Heart left ventricle (tissue), 16 donors: Measurements from ENCODE around the gene UVRAG. TPM values are rescaled to one million over a fixed set of nuclear protein-coding genes. Genes with fewer than 3 reads are reported as not detected.

Experiments
- ATAC-seq, 4 donors: fragments of 200-7000 bp; cut with Tn5 transposase; one replicate each; pipeline ENCODE4 v1.9.1; 2020 to 2022; ENCODE audit warnings: moderate library complexity in 4 of 4, mild to moderate bottlenecking in 3 of 4, moderate number of reproducible peaks in 1 of 4
- DNase-seq, 5 donors: peaks; one replicate each; pipeline ENCODE4 v3.0.0-alpha.2; 2020
- H3K27ac ChIP-seq, 12 donors: fragments of 200-600 bp; sonication (generic) in 4 of 12; one replicate each; pipeline versions ENCODE4 v1.5.0 to v1.8.0; 2016 to 2022; ENCODE audit warnings: mild to moderate bottlenecking in 2 of 12
- H3K27me3 ChIP-seq, 9 donors: fragments of 200-600 bp; sonication (generic) in 2 of 9; one replicate each; pipeline versions ENCODE4 v1.5.1 to v1.8.0; 2016 to 2022; ENCODE audit warnings: mild to moderate bottlenecking in 3 of 9
- H3K36me3 ChIP-seq, 9 donors: fragments of 200-600 bp; sonication (generic) in 2 of 9; one replicate each; pipeline versions ENCODE4 v1.5.0 to v1.8.0; 2018 to 2022; ENCODE audit warnings: mild to moderate bottlenecking in 2 of 9
- H3K4me1 ChIP-seq, 12 donors: fragments of 200-600 bp; sonication (generic) in 4 of 12; one replicate each; pipeline versions ENCODE4 v1.5.0 to v1.8.0; 2016 to 2022; ENCODE audit warnings: mild to moderate bottlenecking in 3 of 12
- H3K4me3 ChIP-seq, 12 donors: fragments of 200-600 bp; sonication (generic) in 4 of 12; one replicate each; pipeline versions ENCODE4 v1.5.0 to v1.8.0; 2017 to 2022; ENCODE audit warnings: mild to moderate bottlenecking in 9 of 12, moderate library complexity in 4 of 12
- H3K9me3 ChIP-seq, 12 donors: fragments of 200-600 bp; sonication (generic) in 4 of 12; one replicate each; pipeline versions ENCODE4 v1.5.0 to v1.8.0; 2016 to 2022; ENCODE audit warnings: mild to moderate bottlenecking in 1 of 12
- CTCF ChIP-seq, 12 donors: fragments of 200-600 bp; sonication (generic) in 4 of 12; IDR thresholded peaks; one replicate each; pipeline versions ENCODE4 v1.5.0 to v1.8.0; 2018 to 2022; ENCODE audit warnings: antibody characterized with exemption in 12 of 12, mild to moderate bottlenecking in 5 of 12
- POLR2A ChIP-seq, 2 donors: fragments of 450-650 bp; IDR thresholded peaks; one replicate each; pipeline ENCODE4 v1.6.1; 2017; ENCODE audit warnings: antibody characterized with exemption in 2 of 2, mild to moderate bottlenecking in 2 of 2, moderate library complexity in 2 of 2
- WGBS, 4 donors: extraction: QIAGEN DNeasy Blood & Tissue Kit in 2 of 4; methylation state at CpG; one replicate each; pipeline versions ENCODE4 v1.1.5 to v1.1.7; 2013 to 2018; 5-methylcytosine and 5-hydroxymethylcytosine counted together
- intact Hi-C, 10 donors: fragments of 100-400 bp; cut with DNase I; formaldehyde crosslinking; loops; one replicate each; pipeline versions ENCODE4 v1.11.1 to v1.14.2; 2022
- polyA plus RNA-seq, 2 donors: library from polyadenylated mRNA; stranded (reverse); fragments of 200-250 nt; gene quantifications; one replicate each; pipeline ENCODE4 v1.2.3, GENCODE V29; 2013
- total RNA-seq, 9 donors: library from RNA; depleted of rRNA in 2 of 9; stranded (reverse); fragments of >200 nt in 2 of 9; fragmentation: NEBNext Ultra II Directional in 3 of 9; extraction: Animal tissue kit (Norgen Biotek cat#: 25700) in 3 of 9; gene quantifications; one replicate each; pipeline versions ENCODE4 v1.1.0 to v1.2.4, GENCODE V29; 2016 to 2023
- donor health status: ischemic (EF 13 %, LVEDD 7.1; RV severe dilation, severe dysfunction).
- donor health status: healthy with polysubstance abuse.
- donor health status: DM: no; HTN: yes; CAD: no.
- donor health status: DM: no; HTN: no; CAD: no.
- donor health status: ischemic (EF 25% LVEDD 6.9; RV normal size, moderate dysfunction).
- donor health status: ischemic (EF 25% LVEDD 5.7; RV mildly dilated, moderate dysfunction).
- donor health status: healthy.
- donor health status: DM: yes; HTN: yes; CAD: no.
- donor health status: ischemic (EF 35%, LVEDD 5.7; RV mildly dilated, moderate dysfunction).
- donor health status: nonischemic (EF 11% LVEDD 7.7; RV severe dilation, severe dysfunction).
- donor health status: DM: yes; HTN: yes; CAD: no.
- donor health status: PGD.
- donor health status: ischemic (EF 29% LVEDD 5.4; RV normal size, mild dysfunction).
- donor health status: nonischemic (EF 23%, LVEDD 6.1; RV moderate dilation, normal function).

UVRAG gene
- total and polyA plus RNA-seq, 11 donors, result 4.5 to 22.6 (median 15.0) TPM

DNA sequence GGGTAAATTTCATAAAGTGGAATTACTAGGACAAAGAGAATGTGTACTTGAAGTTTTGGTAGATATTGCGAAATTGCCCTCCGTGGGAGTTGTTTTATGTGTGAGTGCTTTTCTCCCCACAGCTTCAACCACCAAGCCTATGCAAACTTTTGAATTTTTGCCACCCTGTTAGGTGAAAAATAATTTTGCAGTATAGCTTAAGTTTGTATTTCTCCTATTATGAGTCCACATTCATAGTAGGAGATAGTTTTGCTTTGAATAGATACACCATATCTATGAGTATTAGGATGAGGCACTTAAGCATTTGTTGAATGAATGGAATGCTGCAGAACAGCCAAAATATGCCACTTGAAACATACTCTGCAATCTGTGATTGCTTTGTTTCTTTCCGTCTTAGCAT is 43.6 kb downstream of the UVRAG start:
- Histone ChIP-seq H3K9me3 (no peaks in the 10 kb centered on the region), H3K4me1 (peaks cover 0 to 12% (median 2%) of the 10 kb centered on the region in 12 donors), H3K27me3 (no peaks in the 10 kb centered on the region), H3K4me3 (no peak overlapping the region), H3K27ac (no peak overlapping the region), H3K36me3 (peaks cover 0 to 21% (median 6%) of the 10 kb centered on the region in 9 donors)
- no peak for DNase-seq
- WGBS, 4 donors, result 64 to 74% (median 73%) methylated on average over 3 of the region's 3 CpGs
- ATAC-seq, result no peak
- TF ChIP-seq CTCF (IDR thresholded peaks at IDR 0.05), result no peak
- no peak for TF ChIP-seq POLR2A (IDR thresholded peaks at IDR 0.05)
- intact Hi-C loops, result no loop called here

- TF ChIP-seq CTCF (IDR thresholded peaks at IDR 0.05), result no peak
- TF ChIP-seq POLR2A (IDR thresholded peaks at IDR 0.05), result no peak
- peaks cover 0 to 12% (median 6%) of the 10 kb centered on the region in 9 donors for H3K36me3 ChIP-seq
- intact Hi-C loops, result loop anchor here in 5 of 10 donors (10.0 kb wide), 2 partner anchors 135 to 315 kb away; no protein-coding TSS in a partner anchor
- no peak for ATAC-seq
- H3K4me1 ChIP-seq, result peaks cover 0 to 12% (median 2%) of the 10 kb centered on the region in 12 donors
- no peaks in the 10 kb centered on the region for H3K27me3 ChIP-seq
- H3K4me3 ChIP-seq, result no peak overlapping the region
- DNase-seq, result no peak
- H3K9me3 ChIP-seq, result no peaks in the 10 kb centered on the region
- WGBS, 4 donors, result 94 to 100% (median 98%) methylated on average over 2 of the region's 2 CpGs
- H3K27ac ChIP-seq, result no peak overlapping the region
Observed at GRCh38 chr11:75859614-75860013, 44.6 kb downstream of the UVRAG start.

DNA sequence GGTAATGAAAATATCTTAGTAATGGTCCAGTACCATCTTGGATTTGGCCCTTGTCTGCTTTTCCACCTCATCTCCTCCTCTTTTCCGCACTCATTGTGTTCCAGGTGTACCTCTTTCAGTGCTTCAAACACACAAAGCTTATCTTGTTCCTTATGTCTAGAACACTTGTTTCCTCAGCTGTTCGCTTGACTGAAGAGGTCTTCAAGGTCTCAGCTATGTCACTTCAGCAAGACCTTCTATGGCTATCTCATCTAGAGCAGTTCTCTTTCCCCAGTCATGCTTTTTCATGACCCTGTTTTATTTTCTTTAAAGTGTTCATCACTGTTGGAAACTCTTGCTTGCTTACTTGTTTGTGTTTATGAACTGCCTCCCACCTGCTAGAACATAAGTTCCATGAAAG is 47.4 kb downstream of the UVRAG start:
- Histone ChIP-seq H3K9me3 (no peaks in the 10 kb centered on the region), H3K36me3 (peaks cover 0 to 12% (median 6%) of the 10 kb centered on the region in 9 donors), H3K4me3 (no peak overlapping the region), H3K4me1 (peaks cover 0 to 19% (median 3%) of the 10 kb centered on the region in 12 donors), H3K27me3 (no peaks in the 10 kb centered on the region), H3K27ac (no peak overlapping the region)
- 95 to 98% (median 96%) methylated on average over 2 of the region's 2 CpGs for WGBS, 4 donors
- intact Hi-C loops, result loop anchor here in 5 of 10 donors (10.0 kb wide), 2 partner anchors 138 to 318 kb away; no protein-coding TSS in a partner anchor
- TF ChIP-seq CTCF (IDR thresholded peaks at IDR 0.05) (no peak), POLR2A (IDR thresholded peaks at IDR 0.05) (no peak)
- DNase-seq, result no peak
- no peak for ATAC-seq

GRCh38 chr11:75867778-75868374 is 52.9 kb downstream of the UVRAG start:
- TF ChIP-seq POLR2A (IDR thresholded peaks at IDR 0.05) (no peak), CTCF (IDR thresholded peaks at IDR 0.05) (peak; percentile 73 to 89 (median 86))
- WGBS, 4 donors, result 18 to 27% (median 22%) methylated on average over 6 of the region's 6 CpGs
- DNase-seq, result peak in 2 of 5 donors; percentile 17 to 33
- Histone ChIP-seq H3K4me1 (peaks cover 0 to 36% (median 20%) of the 10 kb centered on the region in 12 donors), H3K4me3 (no peak overlapping the region), H3K36me3 (peaks cover 0 to 2% (median 0%) of the 10 kb centered on the region in 9 donors), H3K27ac (no peak overlapping the region), H3K27me3 (no peaks in the 10 kb centered on the region), H3K9me3 (no peaks in the 10 kb centered on the region)
- ATAC-seq, result peak; percentile 51 to 75 (median 70)
- intact Hi-C loops, result loop anchor here (1.0 to 10.0 kb wide), 8 partner anchors 51 to 323 kb away; partner anchors contain the start of gene UVRAG (in 2 of the 10)
